Adipocyte (in vitro differentiated cells): ENCODE measurements around the gene S1PR3.

Source experiments
- DNase-seq: peaks from one replicate; pipeline ENCODE4 v3.0.0-alpha.2; 2015; ENCODE audit warnings: low read depth
- H3K27me3 ChIP-seq: replicated peaks from 2 replicates; pipeline ENCODE4 v1.7.0; 2013; ENCODE audit warnings: mild to moderate bottlenecking, low read length, moderate library complexity; ENCODE audit not compliant: control insufficient read depth, insufficient read depth
- H3K36me3 ChIP-seq: 2 replicates; pipeline ENCODE4 v1.7.0; 2013; ENCODE audit warnings: low read length, mild to moderate bottlenecking, moderate library complexity; ENCODE audit not compliant: control insufficient read depth, insufficient read depth, severe bottlenecking
- H3K4me1 ChIP-seq: 2 replicates; pipeline ENCODE4 v1.7.0; 2013; ENCODE audit warnings: mild to moderate bottlenecking, low read length, moderate library complexity; ENCODE audit not compliant: control insufficient read depth, insufficient read depth
- H3K4me3 ChIP-seq: 2 replicates; pipeline ENCODE4 v1.7.0; 2013; ENCODE audit warnings: mild to moderate bottlenecking, low read length, moderate library complexity
- H3K9ac ChIP-seq: 2 replicates; pipeline ENCODE4 v1.7.0; 2013; ENCODE audit warnings: mild to moderate bottlenecking, low read length, moderate library complexity
- H3K9me3 ChIP-seq: 2 replicates; pipeline ENCODE4 v1.7.0; 2013; ENCODE audit warnings: mild to moderate bottlenecking, low read length, moderate library complexity; ENCODE audit not compliant: control insufficient read depth

The S1PR3 gene

DNA sequence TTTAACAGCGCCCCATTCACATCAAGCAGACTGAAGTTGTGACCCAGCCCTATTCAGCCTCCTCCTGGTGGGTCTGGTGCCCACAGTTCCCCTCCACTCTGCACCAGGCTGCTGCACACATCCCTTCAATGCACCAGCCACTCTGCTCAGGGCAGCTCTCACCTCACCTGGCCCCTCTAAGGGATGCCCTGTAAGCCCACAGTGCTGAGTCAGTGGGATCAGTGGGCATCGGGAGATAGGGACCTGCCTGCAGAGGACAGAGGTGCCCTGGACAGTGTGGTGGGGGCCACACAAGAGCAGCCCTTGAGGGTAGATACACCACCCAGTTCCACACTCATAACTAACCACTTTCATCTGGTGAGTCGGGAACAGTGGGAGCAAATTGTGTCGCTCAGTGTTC is 38.3 kb upstream of the S1PR3 start:
- H3K9ac ChIP-seq = no peak overlapping the region
- DNase-seq = no peak

DNA sequence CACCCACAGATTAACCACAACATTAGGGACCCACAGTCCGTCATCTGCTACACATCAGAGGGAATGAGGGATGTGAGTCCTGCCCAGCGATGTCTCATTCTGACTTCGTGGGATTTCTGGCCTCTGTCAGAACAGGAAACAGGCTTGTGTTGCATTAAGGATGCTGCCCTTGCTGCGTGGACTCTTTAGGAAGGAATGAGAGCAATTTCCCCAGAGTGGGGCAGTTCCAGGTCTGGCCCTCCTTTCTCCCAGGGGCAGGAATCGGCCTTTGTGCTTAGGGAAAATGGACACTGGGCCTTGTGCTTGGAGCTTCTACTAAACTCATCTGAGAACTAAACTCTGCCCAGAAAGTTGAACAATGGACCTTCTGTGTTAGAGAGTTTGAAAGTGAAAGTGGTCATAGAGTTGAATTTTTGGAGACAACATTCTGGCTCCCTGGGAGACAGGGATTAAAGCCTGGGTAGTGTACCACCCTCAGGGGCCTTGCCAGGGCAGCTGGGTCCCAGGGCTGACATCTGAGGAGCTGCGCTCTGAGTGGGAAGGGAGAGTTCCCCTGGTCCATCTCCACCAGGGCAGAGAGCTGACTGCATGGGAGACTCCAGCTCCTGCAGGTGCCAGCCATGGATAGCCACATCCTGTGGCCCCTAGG is 37.8 kb upstream of the S1PR3 start:
- DNase-seq = peak; percentile 64
- Histone ChIP-seq H3K4me1 (peaks cover 35% of the 10 kb centered on the region), H3K9ac (peak overlapping the region; percentile 11), H3K9me3 (no peaks in the 10 kb centered on the region), H3K27me3 (peaks cover 6% of the 10 kb centered on the region), H3K4me3 (peak overlapping the region; percentile 7), H3K36me3 (no peaks in the 10 kb centered on the region)

More for the DNA sequence above, 38.3 kb upstream of the S1PR3 start:
- Histone ChIP-seq H3K4me1 (peaks cover 35% of the 10 kb centered on the region), H3K36me3 (no peaks in the 10 kb centered on the region), H3K4me3 (no peak overlapping the region), H3K27me3 (peaks cover 6% of the 10 kb centered on the region), H3K9me3 (no peaks in the 10 kb centered on the region)

DNA sequence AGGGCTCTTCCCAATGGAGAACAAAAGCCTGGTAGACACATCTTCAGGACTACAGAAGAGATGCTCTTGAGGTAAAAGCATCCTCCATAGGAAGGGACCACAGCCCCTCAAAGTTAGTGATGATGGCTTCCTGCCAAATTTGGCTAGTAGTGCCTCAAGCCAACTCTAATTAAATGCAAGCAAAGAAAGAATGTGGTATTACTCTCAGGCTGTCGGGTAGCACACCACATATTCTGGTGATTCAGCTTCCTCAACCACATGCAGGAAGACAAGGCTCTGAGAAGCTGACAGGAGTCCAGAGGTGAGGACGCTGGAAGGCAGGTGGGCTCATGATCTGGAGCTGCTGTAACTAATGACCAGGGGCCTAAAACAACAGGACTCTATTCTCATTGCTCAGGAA is 37.2 kb upstream of the S1PR3 start:
- Histone ChIP-seq H3K4me1 (peaks cover 35% of the 10 kb centered on the region), H3K9me3 (no peaks in the 10 kb centered on the region), H3K27me3 (peaks cover 6% of the 10 kb centered on the region), H3K9ac (no peak overlapping the region), H3K4me3 (no peak overlapping the region), H3K36me3 (no peaks in the 10 kb centered on the region)
- peak; percentile 8 for DNase-seq

DNA sequence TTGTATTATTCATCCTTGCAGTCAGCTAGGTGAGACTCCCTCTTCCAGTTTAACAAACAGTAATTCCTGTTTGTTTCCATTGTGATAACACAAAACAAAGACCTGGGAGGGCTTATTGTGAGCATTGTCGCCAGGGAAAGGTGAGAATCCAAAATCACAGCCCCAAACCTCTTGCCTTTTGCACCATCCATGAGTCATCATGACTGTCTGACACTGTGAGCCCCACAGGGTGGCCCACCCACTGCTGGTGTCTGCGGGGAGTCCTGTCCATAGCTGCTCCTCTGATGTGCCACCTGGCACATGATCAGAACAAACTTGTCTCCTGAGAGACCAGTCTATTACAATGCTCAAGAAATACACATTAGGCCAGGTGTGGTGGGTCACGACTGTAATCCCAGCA is 33.7 kb upstream of the S1PR3 start:
- peaks cover 10% of the 10 kb centered on the region for H3K4me1 ChIP-seq
- peaks cover 6% of the 10 kb centered on the region for H3K27me3 ChIP-seq
- no peaks in the 10 kb centered on the region for H3K9me3 ChIP-seq
- H3K36me3 ChIP-seq = no peaks in the 10 kb centered on the region
- no peak overlapping the region for H3K9ac ChIP-seq
- no peak overlapping the region for H3K4me3 ChIP-seq
- no peak for DNase-seq

GRCh38 chr9:88959727-88960469 is 31.4 kb upstream of the S1PR3 start:
- Histone ChIP-seq H3K27me3 (peaks cover 6% of the 10 kb centered on the region), H3K9me3 (peaks cover 4% of the 10 kb centered on the region), H3K9ac (no peak overlapping the region), H3K4me1 (no peaks in the 10 kb centered on the region), H3K36me3 (no peaks in the 10 kb centered on the region), H3K4me3 (no peak overlapping the region)
- DNase-seq = no peak

- H3K9ac ChIP-seq = no peak overlapping the region
- no peaks in the 10 kb centered on the region for H3K4me1 ChIP-seq
Observed at GRCh38 chr9:88960632-88961031, 30.6 kb upstream of the S1PR3 start.

GRCh38 chr9:88965473-88965872 is 25.8 kb upstream of the S1PR3 start:
- no peak for DNase-seq
- H3K9me3 ChIP-seq = peaks cover 4% of the 10 kb centered on the region
- H3K36me3 ChIP-seq = no peaks in the 10 kb centered on the region
- no peaks in the 10 kb centered on the region for H3K4me1 ChIP-seq
- H3K27me3 ChIP-seq = peaks cover 18% of the 10 kb centered on the region
- H3K4me3 ChIP-seq = no peak overlapping the region
- H3K9ac ChIP-seq = no peak overlapping the region

More at GRCh38 chr9:88960632-88961031, 30.6 kb upstream of the S1PR3 start:
- DNase-seq = no peak
- Histone ChIP-seq H3K27me3 (peaks cover 6% of the 10 kb centered on the region), H3K4me3 (no peak overlapping the region), H3K9me3 (peaks cover 4% of the 10 kb centered on the region), H3K36me3 (no peaks in the 10 kb centered on the region)

GRCh38 chr9:88966894-88967676 is 24.2 kb upstream of the S1PR3 start:
- no peak for DNase-seq
- Histone ChIP-seq H3K4me1 (no peaks in the 10 kb centered on the region), H3K9me3 (peaks cover 4% of the 10 kb centered on the region), H3K9ac (no peak overlapping the region), H3K27me3 (peaks cover 25% of the 10 kb centered on the region), H3K36me3 (no peaks in the 10 kb centered on the region), H3K4me3 (no peak overlapping the region)

DNA sequence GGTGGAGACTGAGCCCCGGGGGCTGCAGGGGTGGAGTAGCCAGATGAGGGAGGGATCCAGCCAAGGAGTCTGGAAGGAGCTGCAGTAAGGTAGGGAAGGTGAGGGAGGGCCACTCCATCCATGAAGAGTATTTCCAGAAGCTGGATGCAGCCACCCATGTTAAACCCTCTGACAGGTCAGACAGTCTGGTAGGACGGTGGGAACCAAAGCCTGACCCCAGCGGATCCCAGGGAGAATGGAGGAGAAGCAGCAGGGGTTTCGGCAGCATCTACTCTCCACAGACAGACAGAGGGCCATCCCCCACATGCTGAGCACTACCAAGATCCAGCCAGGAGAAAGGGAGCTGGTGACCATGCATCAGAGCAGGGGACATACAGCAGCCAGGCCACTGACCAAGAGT is 22.5 kb upstream of the S1PR3 start:
- no peaks in the 10 kb centered on the region for H3K36me3 ChIP-seq
- H3K9ac ChIP-seq = no peak overlapping the region
- no peaks in the 10 kb centered on the region for H3K4me1 ChIP-seq
- H3K27me3 ChIP-seq = peaks cover 25% of the 10 kb centered on the region
- DNase-seq = no peak
- no peak overlapping the region for H3K4me3 ChIP-seq
- H3K9me3 ChIP-seq = peaks cover 7% of the 10 kb centered on the region

DNA sequence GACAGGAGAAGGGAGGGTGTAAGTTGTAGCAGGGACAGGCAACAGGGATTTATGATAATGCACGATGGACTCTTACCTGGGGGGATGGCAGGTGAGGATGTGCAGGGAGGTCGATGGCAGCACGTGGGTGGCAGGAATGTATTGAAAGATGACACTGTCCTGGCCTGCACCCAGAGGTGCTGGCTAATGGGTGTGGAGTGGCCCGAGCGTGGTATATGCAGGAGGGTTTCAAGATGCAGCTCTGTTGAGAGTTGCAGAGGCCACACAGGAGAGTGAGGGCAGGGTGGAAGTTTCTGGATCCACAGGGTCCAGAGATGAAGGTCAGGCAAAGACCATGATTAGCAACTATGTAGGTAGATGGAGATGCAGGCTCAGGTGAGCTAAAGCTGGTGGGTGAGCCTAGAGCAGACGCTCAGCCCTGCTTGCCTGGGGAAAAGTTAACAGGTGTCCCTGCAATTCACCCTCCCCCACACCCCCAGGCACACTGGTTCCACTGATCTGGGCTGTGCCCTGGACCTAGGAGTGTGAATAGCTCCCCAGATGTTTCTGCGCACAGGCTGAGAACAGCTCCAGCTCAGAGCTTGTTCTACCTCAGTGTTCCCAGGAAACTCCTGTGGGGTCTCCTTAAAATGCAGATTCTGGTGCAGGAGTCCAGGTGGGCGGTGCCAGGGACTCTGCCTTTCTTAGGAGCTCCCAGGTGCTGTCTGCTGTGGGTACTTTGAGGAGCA is 21.5 kb upstream of the S1PR3 start:
- Histone ChIP-seq H3K9ac (no peak overlapping the region), H3K4me3 (no peak overlapping the region), H3K27me3 (peaks cover 25% of the 10 kb centered on the region), H3K4me1 (no peaks in the 10 kb centered on the region), H3K36me3 (no peaks in the 10 kb centered on the region), H3K9me3 (peaks cover 6% of the 10 kb centered on the region)
- no peak for DNase-seq
